K562 (cell line): ENCODE results near the gene TCHH.

Experiments used
- E2F4 ChIP-seq: sonication (generic); formaldehyde crosslinking; IDR thresholded peaks from 2 replicates; pipeline ENCODE4 v1.8.0; 2022; ENCODE audit warnings: mild to moderate bottlenecking, low read depth, missing genetic modification reagents
- EP300 ChIP-seq: IDR thresholded peaks from 2 replicates; pipeline ENCODE4 v1.6.1; 2012; ENCODE audit warnings: low read length, improper control_type of control experiment
- ESRRA ChIP-seq: fragments of 450-650 bp; IDR thresholded peaks from 2 replicates; pipeline ENCODE4 v1.6.1; 2014; ENCODE audit warnings: low read depth, mild to moderate bottlenecking, moderate library complexity, borderline replicate concordance
- FOXA1 ChIP-seq: fragments of 450-650 bp; IDR thresholded peaks from 2 replicates; pipeline ENCODE4 v1.6.1; 2016; ENCODE audit warnings: mild to moderate bottlenecking, borderline replicate concordance
- FOXK2 ChIP-seq, 2 experiments: fragments of 450-650 bp; IDR thresholded peaks in 1 of 2; conservative IDR thresholded peaks in 1 of 2; 2 replicates each; pipeline ENCODE4 v1.6.1; 2016; ENCODE audit warnings: low read depth in 2 of 2, mild to moderate bottlenecking in 1 of 2
- MYC ChIP-seq, 2 experiments: fragments of 250-450 bp in 1 of 2; sonication (Bioruptor Pico) in 1 of 2; IDR thresholded peaks; 2 replicates each; pipeline versions ENCODE4 v1.5.1 to v1.6.1; 2012 to 2021; ENCODE audit warnings: low read depth in 2 of 2, borderline replicate concordance in 1 of 2, improper control_type of control experiment in 1 of 2, low read length in 1 of 2, mild to moderate bottlenecking in 1 of 2, moderate library complexity in 1 of 2
- NRF1 ChIP-seq, 2 experiments: fragments of 450-650 bp; IDR thresholded peaks in 1 of 2; conservative IDR thresholded peaks in 1 of 2; 2 replicates each; pipeline ENCODE4 v1.6.1; 2014; ENCODE audit warnings: mild to moderate bottlenecking in 2 of 2
- RAD21 ChIP-seq, 2 experiments: fragments of 250-450 bp in 1 of 2; fragments of 450-650 bp in 1 of 2; sonication (Bioruptor Pico) in 1 of 2; formaldehyde crosslinking in 1 of 2; IDR thresholded peaks in 1 of 2; conservative IDR thresholded peaks in 1 of 2; 2 replicates each; pipeline versions ENCODE4 v1.4.0 to v1.8.0; 2020 to 2022; ENCODE audit warnings: mild to moderate bottlenecking in 2 of 2, moderate library complexity in 1 of 2
- THRB ChIP-seq: fragments of 450-650 bp; formaldehyde crosslinking; conservative IDR thresholded peaks from 2 replicates; pipeline ENCODE4 v1.4.0; 2022; ENCODE audit warnings: mild to moderate bottlenecking, missing genetic modification characterization
- ZNF23 ChIP-seq: fragments of 250-450 bp; sonication (Bioruptor Pico); IDR thresholded peaks from 2 replicates; pipeline ENCODE4 v1.4.0; 2020; ENCODE audit warnings: mild to moderate bottlenecking
- ZNF253 ChIP-seq: fragments of 250-450 bp; sonication (Bioruptor Pico); conservative IDR thresholded peaks from 2 replicates; pipeline ENCODE4 v1.6.1; 2021; ENCODE audit warnings: mild to moderate bottlenecking
- TF ChIP-seq, protein P1 (sequence below): fragments of 450-650 bp; IDR thresholded peaks from 2 replicates; pipeline ENCODE4 v1.6.1; 2016; ENCODE audit warnings: low read depth, mild to moderate bottlenecking, moderate library complexity

- TF ChIP-seq EP300 (no peak), FOXK2 (conservative IDR thresholded peaks at IDR 0.05 in 1 of 2, IDR thresholded peaks at IDR 0.05 in 1 of 2; ENCODE audit: low read depth in 2 of 2) (no peak), MYC (IDR thresholded peaks at IDR 0.05; ENCODE audit: low read depth, low read length) (no peak), MYC (CRISPR knock-in tag; IDR thresholded peaks at IDR 0.05; ENCODE audit: borderline replicate concordance, low read depth) (no peak), RAD21 (CRISPR knock-in tag; conservative IDR thresholded peaks at IDR 0.05 in 1 of 2, IDR thresholded peaks at IDR 0.05 in 1 of 2) (no peak), ZNF253 (CRISPR knock-in tag) (no peak), FOXA1 (no peak), E2F4 (CRISPR knock-in tag) (no peak), THRB (CRISPR knock-in tag) (no peak), NRF1 (conservative IDR thresholded peaks at IDR 0.05 in 1 of 2, IDR thresholded peaks at IDR 0.05 in 1 of 2) (no peak), ZNF23 (no peak), ESRRA (no peak)
- TF ChIP-seq, protein P1, sequence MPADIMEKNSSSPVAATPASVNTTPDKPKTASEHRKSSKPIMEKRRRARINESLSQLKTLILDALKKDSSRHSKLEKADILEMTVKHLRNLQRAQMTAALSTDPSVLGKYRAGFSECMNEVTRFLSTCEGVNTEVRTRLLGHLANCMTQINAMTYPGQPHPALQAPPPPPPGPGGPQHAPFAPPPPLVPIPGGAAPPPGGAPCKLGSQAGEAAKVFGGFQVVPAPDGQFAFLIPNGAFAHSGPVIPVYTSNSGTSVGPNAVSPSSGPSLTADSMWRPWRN: no peak
Measured at GRCh38 chr1:152111515-152111968, 3.7 kb downstream of the TCHH start.
